Stimulated activated CD4-positive, alpha-beta T cell treated with anti-CD3 and anti-CD28 coated beads, Interleukin-1b, Interleukin-23, amount 100 ng/mL, for 1 hour (primary cell): ENCODE results near the gene TUBGCP2.

Experiments
- DNase-seq, 2 donors: peaks; one replicate each; pipeline ENCODE4 v3.0.0-alpha.2; 2020; ENCODE audit warnings: low read depth in 2 of 2

The TUBGCP2 gene

GRCh38 chr10:133308421-133309099, at the start of gene TUBGCP2, which contains the start of gene ZNF511:
Gene TUBGCP2 (minus strand): TSS chr10:133308872. CDS start chr10:133302941, 5,931 bp downstream.
Gene ZNF511 (plus strand): TSS chr10:133308914. CDS start chr10:133308944, 30 bp downstream.
- peak; percentile 76 to 84 for DNase-seq

- peak in 1 of 2 donors; percentile 41 for DNase-seq
These were observed 48.9 kb upstream of the TUBGCP2 start, which contains the start of gene FUOM for GRCh38 chr10:133357285-133358161. Gene FUOM (minus strand): TSS chr10:133358019. CDS start chr10:133358007, 12 bp downstream.

GRCh38 chr10:133356549-133357284, 48.0 kb upstream of the TUBGCP2 start:
- no peak for DNase-seq

- no peak for DNase-seq
These were observed 47.3 kb upstream of the TUBGCP2 start for GRCh38 chr10:133355991-133356390.

- DNase-seq, result no peak
These were observed 46.6 kb upstream of the TUBGCP2 start for GRCh38 chr10:133355266-133355665.

GRCh38 chr10:133354672-133355240, 46.1 kb upstream of the TUBGCP2 start:
- DNase-seq, result no peak

- DNase-seq, result no peak
These were observed 45.4 kb upstream of the TUBGCP2 start for GRCh38 chr10:133353988-133354605.

- DNase-seq, result no peak
These were observed 44.7 kb upstream of the TUBGCP2 start for GRCh38 chr10:133353202-133353959.

- no peak for DNase-seq
These were observed 43.0 kb upstream of the TUBGCP2 start for GRCh38 chr10:133351408-133352318.

- DNase-seq, result no peak
These were observed 42.3 kb upstream of the TUBGCP2 start for GRCh38 chr10:133350950-133351329.

- DNase-seq, result no peak
These were observed 41.7 kb upstream of the TUBGCP2 start for GRCh38 chr10:133350283-133350949.

- no peak for DNase-seq
These were observed 40.9 kb upstream of the TUBGCP2 start for GRCh38 chr10:133349577-133350011.

- DNase-seq, result no peak
These were observed 40.5 kb upstream of the TUBGCP2 start for GRCh38 chr10:133349160-133349568.

GRCh38 chr10:133347710-133348517, 39.2 kb upstream of the TUBGCP2 start:
- no peak for DNase-seq

GRCh38 chr10:133346413-133346812, 37.7 kb upstream of the TUBGCP2 start:
- no peak for DNase-seq

GRCh38 chr10:133344236-133344635, 35.6 kb upstream of the TUBGCP2 start:
- DNase-seq, result no peak

- DNase-seq, result no peak
These were observed 34.9 kb upstream of the TUBGCP2 start for GRCh38 chr10:133343558-133343957.

- DNase-seq, result no peak
These were observed 34.3 kb upstream of the TUBGCP2 start for GRCh38 chr10:133342942-133343341.
